Measurements from ENCODE around the gene HIVEP3.
"Not testable (repeated sequence)": the region's sequence is repeated elsewhere in the genome, so short reads cannot be mapped to it uniquely, and the experiment has no call there.

The HIVEP3 gene

DNA sequence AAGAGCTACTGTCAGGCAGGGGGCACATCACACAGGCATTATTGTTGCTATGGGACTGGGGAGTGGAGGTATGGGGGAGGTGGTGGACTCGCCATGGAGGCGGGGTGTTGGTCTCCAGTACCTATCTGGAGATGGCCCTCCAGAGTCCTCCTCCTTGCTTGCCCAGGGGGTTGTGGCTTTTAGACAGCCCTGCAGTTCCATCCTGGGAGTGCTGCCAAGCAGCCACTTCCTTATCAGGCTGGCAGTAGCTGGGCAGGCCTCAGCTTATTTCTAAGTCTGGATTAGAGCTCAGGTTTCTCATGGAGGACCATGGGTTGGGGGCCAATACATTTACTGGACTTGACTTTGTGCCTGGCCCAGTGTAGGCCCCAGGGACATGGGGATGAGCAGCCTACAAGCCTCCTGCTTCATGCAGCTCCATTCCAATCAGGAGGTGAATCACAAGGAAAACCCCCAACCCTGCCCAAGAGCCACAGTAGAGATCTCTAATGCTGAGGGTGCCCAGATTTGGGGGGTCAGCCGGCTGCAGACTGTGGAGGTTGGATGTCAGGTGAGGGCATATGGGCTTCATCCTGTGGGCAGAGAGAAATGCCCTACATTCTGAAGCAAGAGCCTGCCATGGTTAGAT, 223.5 kb downstream of the HIVEP3 start:
- H3K4me1 ChIP-seq (ENCODE audit: control insufficient read depth, insufficient read depth, low read length): no peaks in the 10 kb centered on the region
- no CpG with 5 or more reads among the region's 3 CpGs for WGBS (ENCODE audit: insufficient coverage, insufficient read length)
- H3K27ac ChIP-seq (ENCODE audit: low read length): no peak overlapping the region
- DNase-seq (ENCODE audit: low read depth, low spot score): no peak
- H3K36me3 ChIP-seq (ENCODE audit: control insufficient read depth, insufficient read depth, low read length): no peaks in the 10 kb centered on the region
- H3K9me3 ChIP-seq (ENCODE audit: control insufficient read depth, insufficient read depth, low read length): no peaks in the 10 kb centered on the region
- H3K4me3 ChIP-seq (ENCODE audit: low read length): no peak overlapping the region
- no peaks in the 10 kb centered on the region for H3K27me3 ChIP-seq (ENCODE audit: control insufficient read depth, insufficient read depth, low read length)

DNA sequence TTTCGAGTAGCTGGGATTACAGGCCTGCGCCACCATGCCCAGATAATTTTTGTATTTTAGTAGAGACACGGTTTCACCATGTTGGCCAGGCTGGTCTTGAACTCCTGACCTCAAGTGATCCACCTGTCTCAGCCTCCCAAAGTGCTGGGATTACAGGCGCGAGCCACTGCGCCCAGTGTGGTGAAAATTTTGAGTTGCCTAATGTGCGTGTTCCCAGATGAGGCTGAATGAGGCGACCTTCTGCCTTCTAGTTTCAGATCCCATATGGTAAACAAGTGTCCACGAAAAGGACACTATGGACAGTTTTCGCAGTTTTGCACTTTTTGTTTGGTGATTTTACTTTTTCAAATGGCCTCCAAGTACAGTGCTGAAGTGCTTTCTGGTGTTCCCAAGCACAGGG, 226.8 kb downstream of the HIVEP3 start:
- H3K27ac ChIP-seq (ENCODE audit: low read length); H3K4me1 ChIP-seq (ENCODE audit: control insufficient read depth, insufficient read depth, low read length): not testable (repeated sequence)
- WGBS (ENCODE audit: insufficient coverage, insufficient read length): no CpG with 5 or more reads among the region's 10 CpGs

DNA sequence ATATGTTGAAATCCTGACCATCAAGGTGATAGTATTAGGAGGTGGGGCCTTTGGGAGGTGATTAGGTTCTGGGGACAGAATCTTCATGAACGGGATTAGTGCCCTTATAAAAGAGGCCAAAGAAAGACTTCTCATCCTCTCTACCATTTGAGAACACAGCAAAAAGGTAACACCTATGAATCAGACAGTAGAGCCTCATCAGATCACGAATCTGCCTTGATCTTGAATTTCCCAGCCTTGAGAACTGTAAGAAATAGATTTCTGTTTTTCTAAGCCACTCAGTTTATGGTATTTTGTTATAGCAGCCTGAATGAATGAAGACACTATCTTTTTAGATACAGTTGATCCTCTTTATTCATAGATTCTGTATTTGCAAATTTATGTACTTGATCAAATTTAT, 227.3 kb downstream of the HIVEP3 start:
- no peak overlapping the region for H3K27ac ChIP-seq (ENCODE audit: low read length)
- DNase-seq (ENCODE audit: low read depth, low spot score): no peak
- H3K4me1 ChIP-seq (ENCODE audit: control insufficient read depth, insufficient read depth, low read length): no peaks in the 10 kb centered on the region
- no peaks in the 10 kb centered on the region for H3K27me3 ChIP-seq (ENCODE audit: control insufficient read depth, insufficient read depth, low read length)
- WGBS (ENCODE audit: insufficient coverage, insufficient read length): no CpG with 5 or more reads among the region's 2 CpGs
- no peaks in the 10 kb centered on the region for H3K9me3 ChIP-seq (ENCODE audit: control insufficient read depth, insufficient read depth, low read length)
- no peaks in the 10 kb centered on the region for H3K36me3 ChIP-seq (ENCODE audit: control insufficient read depth, insufficient read depth, low read length)
- no peak overlapping the region for H3K4me3 ChIP-seq (ENCODE audit: low read length)

More for the DNA sequence above, 226.8 kb downstream of the HIVEP3 start:
- H3K36me3 ChIP-seq (ENCODE audit: control insufficient read depth, insufficient read depth, low read length); H3K4me3 ChIP-seq (ENCODE audit: low read length); DNase-seq (ENCODE audit: low read depth, low spot score); H3K9me3 ChIP-seq (ENCODE audit: control insufficient read depth, insufficient read depth, low read length); H3K27me3 ChIP-seq (ENCODE audit: control insufficient read depth, insufficient read depth, low read length): not testable (repeated sequence)

DNA sequence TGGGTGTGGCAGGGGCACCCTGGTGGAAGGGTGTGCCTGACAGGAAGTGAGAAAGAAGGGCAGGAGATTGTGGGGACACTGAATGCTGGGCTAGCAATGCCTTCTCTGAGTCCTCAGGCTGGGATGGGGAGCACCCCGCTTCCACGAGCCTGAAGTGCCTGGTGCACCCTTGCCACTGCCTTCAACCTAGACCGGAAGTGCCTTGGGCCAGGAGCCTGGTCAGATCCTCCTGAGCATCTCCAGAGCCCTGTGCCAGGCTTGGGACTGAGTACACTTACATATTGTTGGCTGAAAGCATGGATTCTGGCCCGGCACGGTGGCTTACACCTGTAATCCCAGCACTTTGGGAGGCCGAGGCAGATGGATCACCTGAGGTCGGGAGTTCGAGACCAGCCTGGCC, 228.4 kb downstream of the HIVEP3 start:
- no CpG with 5 or more reads among the region's 8 CpGs for WGBS (ENCODE audit: insufficient coverage, insufficient read length)
- Histone ChIP-seq H3K27me3 (ENCODE audit: control insufficient read depth, insufficient read depth, low read length) (no peaks in the 10 kb centered on the region), H3K27ac (ENCODE audit: low read length) (no peak overlapping the region), H3K9me3 (ENCODE audit: control insufficient read depth, insufficient read depth, low read length) (no peaks in the 10 kb centered on the region), H3K4me3 (ENCODE audit: low read length) (no peak overlapping the region), H3K4me1 (ENCODE audit: control insufficient read depth, insufficient read depth, low read length) (no peaks in the 10 kb centered on the region), H3K36me3 (ENCODE audit: control insufficient read depth, insufficient read depth, low read length) (no peaks in the 10 kb centered on the region)
- no peak for DNase-seq (ENCODE audit: low read depth, low spot score)

DNA sequence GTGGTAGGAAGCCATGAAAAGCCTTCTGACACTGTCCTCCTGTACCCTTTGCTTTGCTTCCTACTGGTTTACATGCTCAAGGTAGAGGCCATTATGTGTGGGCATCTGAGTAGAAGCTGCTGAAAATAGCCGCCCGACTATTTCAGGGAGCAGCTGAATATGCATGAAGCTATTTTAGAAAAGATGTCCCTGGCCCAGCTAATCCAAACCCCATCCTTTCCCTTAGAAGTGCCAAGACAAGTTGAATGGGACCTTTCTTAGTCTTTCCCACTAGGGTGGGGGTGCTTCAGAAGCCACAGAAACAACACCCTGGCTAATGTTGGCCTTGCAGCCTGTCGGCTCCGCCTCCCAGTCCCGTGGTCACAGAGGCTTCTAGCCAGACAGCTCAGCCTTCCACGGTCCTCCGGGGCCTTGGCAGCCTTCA, 229.2 kb downstream of the HIVEP3 start:
- no peaks in the 10 kb centered on the region for H3K9me3 ChIP-seq (ENCODE audit: control insufficient read depth, insufficient read depth, low read length)
- H3K27ac ChIP-seq (ENCODE audit: low read length): no peak overlapping the region
- H3K27me3 ChIP-seq (ENCODE audit: control insufficient read depth, insufficient read depth, low read length): no peaks in the 10 kb centered on the region
- no peak overlapping the region for H3K4me3 ChIP-seq (ENCODE audit: low read length)
- no CpG with 5 or more reads among the region's 7 CpGs for WGBS (ENCODE audit: insufficient coverage, insufficient read length)
- DNase-seq (ENCODE audit: low read depth, low spot score): no peak
- H3K36me3 ChIP-seq (ENCODE audit: control insufficient read depth, insufficient read depth, low read length): no peaks in the 10 kb centered on the region
- H3K4me1 ChIP-seq (ENCODE audit: control insufficient read depth, insufficient read depth, low read length): no peaks in the 10 kb centered on the region

DNA sequence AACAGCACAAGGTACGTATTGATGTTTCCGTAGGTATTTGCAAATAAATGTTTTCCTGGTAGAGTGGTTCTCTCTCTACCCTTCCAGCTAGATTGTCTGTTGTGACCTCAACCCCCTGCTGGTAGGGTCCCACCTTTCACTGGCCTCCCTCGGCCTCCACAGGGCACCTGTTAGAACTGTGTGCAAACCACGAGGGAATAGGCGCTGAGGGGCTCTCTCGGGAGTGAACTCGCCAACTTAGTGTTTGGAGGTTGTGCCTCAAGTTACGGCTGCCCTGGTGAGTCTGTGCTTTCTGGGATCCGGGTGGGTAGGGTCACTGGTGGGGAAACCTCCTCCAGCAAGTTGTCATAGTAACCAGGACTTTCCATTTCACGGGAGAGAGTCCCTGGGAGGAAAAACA, 229.6 kb downstream of the HIVEP3 start:
- no peaks in the 10 kb centered on the region for H3K27me3 ChIP-seq (ENCODE audit: control insufficient read depth, insufficient read depth, low read length)
- no peaks in the 10 kb centered on the region for H3K9me3 ChIP-seq (ENCODE audit: control insufficient read depth, insufficient read depth, low read length)
- no peak overlapping the region for H3K4me3 ChIP-seq (ENCODE audit: low read length)
- DNase-seq (ENCODE audit: low read depth, low spot score): no peak
- WGBS (ENCODE audit: insufficient coverage, insufficient read length): no CpG with 5 or more reads among the region's 10 CpGs
- no peak overlapping the region for H3K27ac ChIP-seq (ENCODE audit: low read length)
- no peaks in the 10 kb centered on the region for H3K4me1 ChIP-seq (ENCODE audit: control insufficient read depth, insufficient read depth, low read length)
- H3K36me3 ChIP-seq (ENCODE audit: control insufficient read depth, insufficient read depth, low read length): no peaks in the 10 kb centered on the region

DNA sequence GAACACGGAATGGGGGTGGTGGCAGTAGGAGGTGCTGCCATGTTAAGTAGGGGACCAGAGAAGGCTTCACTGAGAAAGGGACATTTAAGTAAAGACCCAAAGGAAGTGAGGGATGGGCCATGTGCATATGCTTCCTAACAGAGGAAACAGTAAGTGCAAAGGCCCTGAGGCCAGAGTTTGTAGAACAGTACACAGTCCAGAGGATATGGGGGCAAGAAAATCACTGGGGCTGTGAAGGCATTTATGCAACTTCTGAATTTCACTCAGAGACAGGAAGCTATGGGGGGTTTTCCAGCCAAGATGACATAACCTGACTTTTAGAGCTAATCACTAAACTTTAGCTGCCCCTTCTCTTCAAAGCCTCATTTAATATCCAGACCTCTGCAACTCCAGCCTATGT, 231.7 kb downstream of the HIVEP3 start:
- Histone ChIP-seq H3K4me1 (ENCODE audit: control insufficient read depth, insufficient read depth, low read length) (no peaks in the 10 kb centered on the region), H3K4me3 (ENCODE audit: low read length) (no peak overlapping the region), H3K9me3 (ENCODE audit: control insufficient read depth, insufficient read depth, low read length) (no peaks in the 10 kb centered on the region), H3K27me3 (ENCODE audit: control insufficient read depth, insufficient read depth, low read length) (no peaks in the 10 kb centered on the region), H3K27ac (ENCODE audit: low read length) (no peak overlapping the region), H3K36me3 (ENCODE audit: control insufficient read depth, insufficient read depth, low read length) (no peaks in the 10 kb centered on the region)
- no CpG with 5 or more reads among the region's 1 CpG for WGBS (ENCODE audit: insufficient coverage, insufficient read length)
- no peak for DNase-seq (ENCODE audit: low read depth, low spot score)

DNA sequence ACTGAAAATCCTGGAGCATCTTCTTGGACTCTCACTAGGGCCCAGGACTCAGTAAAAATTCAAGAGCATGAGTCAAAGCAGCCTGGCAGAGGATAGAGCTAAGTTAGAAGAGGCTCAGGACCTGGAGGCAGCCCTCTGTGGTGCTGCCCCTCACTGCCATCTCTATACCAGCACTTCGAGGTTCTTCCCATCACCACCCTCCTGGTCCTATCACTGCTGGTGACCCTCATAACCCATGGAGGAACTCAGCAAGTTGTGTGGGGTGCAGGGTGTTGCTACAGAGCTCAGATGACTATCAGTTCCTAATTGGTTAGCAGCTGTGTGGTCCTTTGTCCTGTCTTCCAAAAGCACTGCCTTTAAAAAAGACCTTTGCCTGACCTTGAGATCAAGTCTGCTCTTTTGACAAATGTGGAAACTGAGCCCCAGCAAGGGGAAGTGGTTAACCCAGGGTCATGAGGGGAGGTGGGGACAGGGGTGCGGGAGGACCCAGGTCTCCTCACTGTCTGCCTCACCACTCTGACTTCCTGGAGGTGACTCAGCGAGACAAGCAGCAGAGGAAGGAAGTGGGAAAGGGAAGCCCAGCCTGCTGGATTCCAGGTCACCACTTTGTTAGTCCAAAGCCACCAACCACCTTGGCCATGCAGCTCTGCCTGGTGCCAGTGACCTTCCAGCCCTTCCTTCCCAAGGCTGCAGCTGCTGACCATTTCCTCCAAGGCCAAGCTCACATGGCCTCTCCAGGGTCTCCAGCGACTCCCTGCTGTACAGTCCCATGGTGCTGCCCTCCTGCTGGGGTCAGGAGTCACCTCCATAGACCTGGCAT, 234.8 kb downstream of the HIVEP3 start:
- Histone ChIP-seq H3K36me3 (ENCODE audit: control insufficient read depth, insufficient read depth, low read length) (no peaks in the 10 kb centered on the region), H3K4me1 (ENCODE audit: control insufficient read depth, insufficient read depth, low read length) (no peaks in the 10 kb centered on the region), H3K27me3 (ENCODE audit: control insufficient read depth, insufficient read depth, low read length) (no peaks in the 10 kb centered on the region), H3K9me3 (ENCODE audit: control insufficient read depth, insufficient read depth, low read length) (no peaks in the 10 kb centered on the region), H3K27ac (ENCODE audit: low read length) (no peak overlapping the region), H3K4me3 (ENCODE audit: low read length) (no peak overlapping the region)
- no CpG with 5 or more reads among the region's 4 CpGs for WGBS (ENCODE audit: insufficient coverage, insufficient read length)
- DNase-seq (ENCODE audit: low read depth, low spot score): no peak

DNA sequence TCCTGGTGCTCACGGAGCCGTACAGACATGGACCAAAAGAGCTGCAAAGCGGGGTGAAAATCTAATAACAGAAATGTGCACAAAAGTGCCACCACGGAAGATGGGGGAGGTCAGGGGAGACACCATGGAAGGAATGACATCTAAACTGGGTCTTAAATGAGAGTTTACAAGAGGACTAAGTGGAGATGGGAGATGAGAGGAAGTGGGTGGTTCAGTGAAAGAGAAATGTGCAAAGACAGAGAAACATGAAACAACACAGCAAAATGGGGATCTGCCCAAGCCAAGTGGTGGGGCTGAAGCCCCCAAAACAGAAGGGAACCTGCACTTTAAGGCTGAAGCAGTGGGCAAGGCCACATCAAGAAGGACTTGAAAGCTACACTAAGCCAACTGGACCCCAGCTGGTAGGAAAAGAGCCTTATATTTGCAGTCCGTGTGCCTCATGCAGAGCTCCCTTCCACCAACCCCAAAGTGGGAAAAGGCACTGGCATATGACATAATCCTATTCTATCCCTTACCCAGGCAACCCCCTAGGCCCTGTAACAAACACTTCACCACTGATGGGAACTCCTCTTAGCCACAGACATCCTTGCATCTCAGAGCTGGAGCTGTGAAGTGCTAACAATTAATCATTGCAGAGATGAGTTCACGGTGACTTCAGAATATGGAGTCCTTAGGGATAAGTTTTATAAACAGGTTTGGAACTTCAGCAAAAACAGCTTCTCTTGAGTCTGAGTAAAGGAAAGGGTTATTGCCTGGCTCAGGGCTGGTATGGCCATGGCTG, 235.7 kb downstream of the HIVEP3 start:
- WGBS (ENCODE audit: insufficient coverage, insufficient read length): no CpG with 5 or more reads among the region's 6 CpGs
- Histone ChIP-seq H3K4me1 (ENCODE audit: control insufficient read depth, insufficient read depth, low read length) (no peaks in the 10 kb centered on the region), H3K27me3 (ENCODE audit: control insufficient read depth, insufficient read depth, low read length) (no peaks in the 10 kb centered on the region), H3K9me3 (ENCODE audit: control insufficient read depth, insufficient read depth, low read length) (no peaks in the 10 kb centered on the region), H3K27ac (ENCODE audit: low read length) (no peak overlapping the region), H3K4me3 (ENCODE audit: low read length) (no peak overlapping the region), H3K36me3 (ENCODE audit: control insufficient read depth, insufficient read depth, low read length) (no peaks in the 10 kb centered on the region)
- no peak for DNase-seq (ENCODE audit: low read depth, low spot score)

DNA sequence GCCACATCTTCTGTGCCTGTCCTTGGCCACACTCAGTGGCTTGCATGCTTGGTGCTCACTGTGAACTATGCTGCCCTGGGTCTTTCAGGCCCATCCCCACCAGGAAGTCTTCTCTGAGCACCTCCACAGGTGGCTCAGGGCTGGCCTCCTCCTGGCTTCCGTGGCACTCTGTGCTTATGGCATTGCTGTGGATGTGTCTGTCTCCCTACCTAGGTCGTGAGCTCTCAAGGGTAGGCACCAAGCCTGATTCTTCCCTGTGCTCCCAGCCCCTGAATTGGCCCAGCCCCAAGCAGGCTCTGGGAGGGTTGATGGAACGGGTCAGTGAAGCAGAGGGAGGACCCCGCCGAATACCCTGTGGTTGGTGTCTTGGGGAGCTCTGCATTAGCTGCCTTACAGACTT, 236.6 kb downstream of the HIVEP3 start:
- no CpG with 5 or more reads among the region's 5 CpGs for whole genome bisulfite sequencing (ENCODE audit: insufficient coverage, insufficient read length)
- no peaks in the 10 kb centered on the region for H3K36me3 ChIP-seq (ENCODE audit: control insufficient read depth, insufficient read depth, low read length)
- H3K4me3 ChIP-seq (ENCODE audit: low read length): no peak overlapping the region
- H3K27ac ChIP-seq (ENCODE audit: low read length): no peak overlapping the region
- no peak for DNase-seq (ENCODE audit: low read depth, low spot score)
- no peaks in the 10 kb centered on the region for H3K9me3 ChIP-seq (ENCODE audit: control insufficient read depth, insufficient read depth, low read length)
- no peaks in the 10 kb centered on the region for H3K27me3 ChIP-seq (ENCODE audit: control insufficient read depth, insufficient read depth, low read length)
- H3K4me1 ChIP-seq (ENCODE audit: control insufficient read depth, insufficient read depth, low read length): no peaks in the 10 kb centered on the region

All from iPS DF 6.9 (cell line).